HG03139 (cell line): Measurements from ENCODE around the gene LRP5.
"Not testable (repeated sequence)": the region's sequence is repeated elsewhere in the genome, so short reads cannot be mapped to it uniquely, and the experiment has no call there.

Source experiments
- ATAC-seq: cut with Tn5 transposase; IDR thresholded peaks from one replicate; pipeline ENCODE4 v1.9.1; 2021; ENCODE audit not compliant: unreplicated experiment

LRP5 gene

GRCh38 chr11:68387840-68388239, 75.4 kb downstream of the LRP5 start:
- no peak for ATAC-seq

- no peak for ATAC-seq
Measured at GRCh38 chr11:68388595-68389198, 76.3 kb downstream of the LRP5 start.

- no peak for ATAC-seq
Measured at GRCh38 chr11:68390315-68390714, 77.9 kb downstream of the LRP5 start.

- no peak for ATAC-seq
Measured at GRCh38 chr11:68392822-68393221, 80.4 kb downstream of the LRP5 start.

- ATAC-seq: no peak
Measured at GRCh38 chr11:68396516-68396915, 84.1 kb downstream of the LRP5 start.

- ATAC-seq: no peak
Measured at GRCh38 chr11:68397256-68397655, 84.9 kb downstream of the LRP5 start.

GRCh38 chr11:68398995-68399851, 86.8 kb downstream of the LRP5 start:
- ATAC-seq: no peak

- ATAC-seq: no peak
Measured at GRCh38 chr11:68399916-68400315, 87.5 kb downstream of the LRP5 start.

- ATAC-seq: not testable (repeated sequence)
Measured at GRCh38 chr11:68400584-68400983, 88.2 kb downstream of the LRP5 start.

- ATAC-seq: no peak
Measured at GRCh38 chr11:68401856-68402255, 89.5 kb downstream of the LRP5 start.

GRCh38 chr11:68402355-68403031, 90.1 kb downstream of the LRP5 start:
- no peak for ATAC-seq

- no peak for ATAC-seq
Measured at GRCh38 chr11:68403424-68403823, 91.0 kb downstream of the LRP5 start.

- ATAC-seq: no peak
Measured at GRCh38 chr11:68403831-68404230, 91.4 kb downstream of the LRP5 start.

- ATAC-seq: no peak
Measured at GRCh38 chr11:68406324-68407313, 94.2 kb downstream of the LRP5 start.

GRCh38 chr11:68408512-68408911, 96.1 kb downstream of the LRP5 start:
- ATAC-seq: no peak

GRCh38 chr11:68409748-68410344, 97.5 kb downstream of the LRP5 start:
- no peak for ATAC-seq

GRCh38 chr11:68411501-68411991, 99.2 kb downstream of the LRP5 start:
- no peak for ATAC-seq

- ATAC-seq: no peak
Measured at GRCh38 chr11:68412593-68413475, 100.4 kb downstream of the LRP5 start.

GRCh38 chr11:68413591-68413999, 101.2 kb downstream of the LRP5 start:
- no peak for ATAC-seq
